Stimulated activated CD8-positive, alpha-beta memory T cell treated with anti-CD3 and anti-CD28 coated beads, Interleukin-15, amount 100 ng/mL, for 1 hour (primary cell): Measurements from ENCODE around the gene GPR156.

Source experiments
- DNase-seq: peaks from one replicate; pipeline ENCODE4 v3.0.0-alpha.2; 2020; ENCODE audit warnings: low read depth

The GPR156 gene

GRCh38 chr3:120119846-120120510 is 165.0 kb downstream of the GPR156 start:
- DNase-seq, result no peak
